ENCODE data around the gene CUL1.

GRCh38 chr7:148717266-148717793, 18.6 kb downstream of the CUL1 start:
- no peak for TF ChIP-seq CTCF (conservative IDR thresholded peaks at IDR 0.05; ENCODE audit: low read depth in 2 of 2)
- TF ChIP-seq CREB1 (CRISPR knock-in tag; IDR thresholded peaks at IDR 0.05; ENCODE audit: low read depth) = no peak
- TF ChIP-seq NANOG (IDR thresholded peaks at IDR 0.05; ENCODE audit: borderline replicate concordance) = no peak
